OCI-M1 (cell line): ENCODE measurements around the gene MAGEA8.
"Not testable (repeated sequence)": the region's sequence is repeated elsewhere in the genome, so short reads cannot be mapped to it uniquely, and the experiment has no call there.

Experiments
- DNase-seq: peaks from one replicate; lab custom pipeline; 2025; lab: John Stamatoyannopoulos, UW

The MAGEA8 gene, protein sequence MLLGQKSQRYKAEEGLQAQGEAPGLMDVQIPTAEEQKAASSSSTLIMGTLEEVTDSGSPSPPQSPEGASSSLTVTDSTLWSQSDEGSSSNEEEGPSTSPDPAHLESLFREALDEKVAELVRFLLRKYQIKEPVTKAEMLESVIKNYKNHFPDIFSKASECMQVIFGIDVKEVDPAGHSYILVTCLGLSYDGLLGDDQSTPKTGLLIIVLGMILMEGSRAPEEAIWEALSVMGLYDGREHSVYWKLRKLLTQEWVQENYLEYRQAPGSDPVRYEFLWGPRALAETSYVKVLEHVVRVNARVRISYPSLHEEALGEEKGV

DNA sequence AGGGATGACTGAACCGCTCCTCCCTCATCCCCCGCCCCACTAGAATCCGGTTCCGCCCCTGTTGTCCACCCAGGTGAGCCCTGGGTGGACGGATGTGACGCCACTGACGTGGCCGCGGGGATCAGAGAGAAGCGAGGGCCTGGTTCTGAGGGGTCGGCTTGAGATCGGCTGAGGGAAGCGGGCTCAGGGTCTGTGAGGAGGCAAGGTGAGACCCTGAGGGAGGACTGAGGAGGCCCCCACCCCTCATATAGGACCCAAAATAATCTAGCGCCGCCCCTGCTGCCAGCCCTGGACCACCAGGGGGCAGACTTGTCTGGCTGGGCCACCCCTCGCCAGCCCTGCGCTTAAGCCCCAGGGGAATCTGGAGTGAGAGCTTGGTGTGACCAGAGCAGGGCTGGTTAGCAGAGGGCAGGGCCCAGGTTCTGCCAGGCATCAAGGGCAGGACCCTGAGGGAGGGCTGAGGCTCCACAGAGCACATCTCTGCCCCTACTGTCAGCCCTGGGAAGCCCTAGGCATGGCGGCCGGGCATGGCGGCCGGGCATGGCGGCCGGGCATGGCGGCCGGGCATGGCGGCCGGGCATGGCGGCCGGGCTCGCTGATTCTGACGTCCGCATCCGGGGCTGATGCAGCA, at the start of gene MAGEA8:
Gene MAGEA8 (plus strand): TSS at position 103 of the 631 bp plus-strand sequence. CDS start 3,090 bp downstream, outside the sequence.
- DNase-seq: no peak

DNA sequence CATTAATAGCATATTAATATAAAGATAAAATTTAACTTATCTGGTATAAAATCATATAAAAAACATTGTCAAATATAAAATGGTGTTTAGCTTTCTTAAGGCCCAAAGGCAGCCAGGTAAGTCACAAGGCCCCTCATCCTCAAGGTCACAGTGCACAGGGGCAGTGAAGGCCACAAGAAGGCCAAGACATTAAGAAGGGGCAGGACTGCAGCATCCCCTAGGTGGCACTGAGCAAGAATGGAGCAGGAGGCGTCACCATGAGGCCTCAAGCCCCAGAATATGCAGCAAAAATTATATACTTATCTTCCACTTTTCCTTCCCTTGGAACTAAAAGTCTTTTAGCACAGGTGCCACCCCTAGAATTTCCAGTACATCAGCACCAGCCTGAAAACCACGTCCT, 49.5 kb upstream of the MAGEA8 start:
- DNase-seq: no peak

DNA sequence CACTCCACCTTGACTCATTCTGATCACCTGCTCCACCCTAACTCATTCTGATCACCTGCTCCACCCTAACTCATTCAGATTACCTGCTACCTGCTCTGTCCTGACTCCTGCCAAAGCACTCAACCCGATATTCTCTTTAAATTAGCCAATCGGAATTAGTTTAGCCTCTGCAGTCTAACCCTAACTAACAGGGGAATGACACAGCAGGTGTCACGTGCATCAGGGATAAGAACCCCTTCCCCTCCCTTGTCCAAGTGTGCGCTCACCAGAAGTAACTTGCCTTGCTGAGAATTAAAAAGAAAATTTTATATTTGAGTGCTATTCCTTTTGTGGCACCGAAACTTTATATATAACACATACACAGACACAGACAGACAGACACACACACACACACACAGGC, 44.3 kb upstream of the MAGEA8 start:
- not testable (repeated sequence) for DNase-seq

DNA sequence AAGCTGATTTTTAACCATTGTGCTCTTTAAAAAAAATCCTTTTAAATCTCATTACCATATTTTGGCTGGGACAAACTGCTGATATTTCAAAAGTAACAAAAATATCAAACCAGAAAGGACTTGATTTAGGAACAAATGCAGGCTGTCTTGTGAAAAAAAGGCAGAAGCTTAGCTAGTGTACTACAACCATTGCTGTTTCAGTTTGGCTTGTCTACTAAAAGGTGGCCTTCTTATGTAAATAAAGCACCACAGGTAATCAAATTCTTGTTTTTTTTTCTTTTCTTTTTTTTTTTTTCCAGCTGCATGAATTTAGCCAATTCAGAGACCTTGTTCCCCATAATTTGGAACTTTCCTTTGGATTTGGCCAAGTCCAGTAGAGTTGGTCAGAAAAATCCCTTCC, 43.8 kb upstream of the MAGEA8 start:
- no peak for DNase-seq

DNA sequence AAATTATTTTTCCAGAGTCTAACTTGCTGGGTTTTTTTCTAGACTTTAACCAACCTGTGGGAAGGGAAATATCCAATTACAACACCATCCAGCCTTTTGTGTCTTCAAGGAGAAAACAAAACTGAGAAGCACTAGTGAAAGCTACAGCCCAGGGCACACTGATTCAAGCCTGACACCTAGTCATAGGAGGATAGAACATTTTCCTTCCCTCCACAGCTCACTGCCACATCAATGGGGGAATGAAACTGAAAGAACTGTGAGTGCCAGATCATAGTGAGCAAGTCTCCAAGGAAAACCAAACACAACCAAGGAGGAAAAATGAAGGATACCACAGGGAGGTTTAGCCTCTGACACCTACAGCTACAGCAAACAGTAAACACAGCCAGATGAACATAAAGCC, 43.3 kb upstream of the MAGEA8 start:
- no peak for DNase-seq

DNA sequence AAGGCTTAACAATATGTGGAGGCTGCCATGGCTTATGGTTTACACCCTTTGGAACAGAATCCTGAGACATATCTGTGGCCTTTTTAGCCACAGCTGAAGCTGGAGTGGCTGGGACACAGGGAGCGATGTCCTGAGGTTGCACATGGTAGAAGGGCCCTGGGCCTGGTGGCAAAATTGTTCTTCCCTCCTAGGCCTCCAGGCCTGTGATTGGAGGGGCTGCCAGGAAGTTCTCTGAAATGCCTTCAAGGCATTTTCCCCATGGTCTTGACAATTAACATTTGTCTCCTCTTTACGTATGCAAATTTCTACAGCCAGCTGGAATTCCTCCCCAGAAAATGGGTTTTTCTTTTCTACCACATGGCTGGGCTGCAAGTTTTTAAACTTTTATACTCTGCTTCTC, 39.1 kb upstream of the MAGEA8 start:
- DNase-seq: no peak

DNA sequence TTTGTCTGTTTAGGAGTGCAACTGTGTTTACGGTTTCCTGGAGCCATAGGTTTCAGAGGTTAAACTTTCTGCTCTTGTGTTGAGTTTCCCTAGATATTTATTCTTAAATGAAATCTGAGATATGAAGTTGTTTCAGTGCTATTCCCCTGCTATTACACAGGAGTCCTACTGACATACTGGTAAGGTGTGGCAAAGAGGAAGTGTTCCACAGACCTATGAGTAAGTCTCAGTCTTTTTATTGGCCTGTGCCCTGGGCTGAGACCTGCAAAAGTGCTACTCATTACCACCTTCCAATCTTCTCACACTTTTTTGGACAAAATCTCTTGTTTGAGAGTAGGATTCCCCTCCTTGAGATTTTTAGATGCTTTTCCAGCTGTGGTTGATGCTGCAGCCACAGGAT, 35.6 kb upstream of the MAGEA8 start:
- DNase-seq: no peak

DNA sequence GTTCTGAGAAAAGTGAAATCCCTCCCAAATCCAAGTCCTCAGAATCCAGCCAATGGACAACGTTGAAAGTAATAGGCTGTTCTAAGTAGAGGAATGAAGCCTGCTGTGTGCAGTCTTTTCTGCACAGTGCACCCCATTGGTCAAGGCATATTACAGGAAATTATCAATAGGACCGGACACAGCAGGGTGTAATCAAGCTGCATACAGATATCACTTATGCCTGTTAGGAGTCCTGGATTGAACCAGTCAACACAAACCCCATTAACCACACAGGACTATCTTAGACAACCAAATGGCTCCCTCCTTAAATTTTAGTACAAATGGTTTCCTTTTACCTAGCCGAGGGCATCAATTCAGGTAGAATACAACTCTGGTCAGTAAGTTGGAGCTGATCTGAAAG, 34.2 kb upstream of the MAGEA8 start:
- peak; percentile 25 for DNase-seq

DNA sequence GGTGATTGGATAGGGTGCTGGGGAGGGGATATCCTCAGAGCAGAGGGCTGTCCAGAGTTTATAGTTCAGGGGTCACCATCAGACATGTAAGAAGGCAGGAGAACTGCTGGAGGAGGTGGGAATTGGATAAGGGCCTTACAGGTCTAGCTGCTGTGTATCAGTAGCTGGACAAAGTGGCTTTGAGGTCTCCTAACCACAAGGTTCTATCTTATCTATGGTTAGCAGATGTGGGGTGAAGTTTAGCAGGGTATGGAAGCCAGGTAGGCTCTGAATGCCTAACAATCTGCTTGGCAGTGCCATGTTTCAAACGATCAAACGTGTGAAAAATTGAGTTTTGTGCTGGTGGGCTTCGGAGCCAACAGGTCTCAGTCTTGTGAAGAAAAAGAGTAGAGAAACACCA, 32.1 kb upstream of the MAGEA8 start:
- peak; percentile 49 for DNase-seq

DNA sequence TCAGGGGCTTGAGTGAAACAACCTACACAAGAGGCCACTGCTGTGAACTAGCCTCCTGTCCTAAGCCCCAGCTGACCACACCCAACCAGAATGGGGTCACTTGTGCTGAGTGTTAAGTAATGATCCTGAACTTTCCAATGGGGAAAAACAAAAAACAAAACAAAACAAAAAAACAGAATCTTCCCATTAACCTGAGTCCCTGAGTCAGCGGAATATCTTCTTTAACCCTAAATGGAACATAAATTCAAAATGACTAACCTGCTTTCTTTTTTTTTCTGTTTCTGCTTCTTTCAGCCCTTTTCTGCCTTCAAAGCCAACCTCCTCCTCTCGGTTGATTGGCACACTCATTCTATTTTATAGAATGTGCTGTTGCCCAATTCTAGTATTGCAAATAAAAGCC, 31.2 kb upstream of the MAGEA8 start:
- DNase-seq: no peak

DNA sequence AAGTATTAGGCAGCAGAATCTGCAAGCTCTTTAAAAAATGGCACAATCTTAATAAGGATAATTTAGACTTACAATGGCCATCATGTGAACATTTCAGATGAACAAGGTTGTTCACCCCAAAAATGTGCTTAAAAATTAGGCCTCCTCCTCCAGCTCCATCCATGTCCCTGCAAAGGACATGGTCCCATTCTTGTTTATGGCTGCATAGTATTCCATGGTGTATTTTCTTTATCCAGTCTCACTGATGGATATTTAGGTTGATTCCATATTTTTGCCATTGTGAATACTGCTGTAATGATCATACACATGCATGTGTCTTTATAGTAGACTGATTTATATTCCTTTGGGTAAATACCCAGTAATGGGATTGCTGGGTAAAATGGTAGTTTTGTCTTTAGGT, 29.1 kb upstream of the MAGEA8 start:
- DNase-seq: no peak

DNA sequence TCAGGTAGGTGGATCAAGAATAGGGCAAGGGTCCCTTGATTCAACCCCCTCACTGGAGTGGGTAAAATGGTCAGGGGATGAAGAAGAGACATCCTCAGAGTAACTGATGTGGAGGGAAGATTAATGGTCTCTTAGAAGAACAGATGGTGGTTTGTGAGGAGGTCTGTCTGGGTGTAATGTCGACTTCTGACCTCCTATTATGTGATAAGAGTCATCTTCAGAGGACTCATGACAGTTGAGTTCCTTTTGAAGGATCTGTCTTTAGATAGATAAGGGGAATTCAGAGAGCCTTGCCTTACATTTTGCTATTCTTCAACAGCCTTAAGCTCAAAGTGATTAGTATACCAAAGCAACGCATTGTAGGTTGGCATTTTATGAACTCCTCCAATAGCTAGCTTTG, 27.1 kb upstream of the MAGEA8 start:
- DNase-seq: peak; percentile 77

DNA sequence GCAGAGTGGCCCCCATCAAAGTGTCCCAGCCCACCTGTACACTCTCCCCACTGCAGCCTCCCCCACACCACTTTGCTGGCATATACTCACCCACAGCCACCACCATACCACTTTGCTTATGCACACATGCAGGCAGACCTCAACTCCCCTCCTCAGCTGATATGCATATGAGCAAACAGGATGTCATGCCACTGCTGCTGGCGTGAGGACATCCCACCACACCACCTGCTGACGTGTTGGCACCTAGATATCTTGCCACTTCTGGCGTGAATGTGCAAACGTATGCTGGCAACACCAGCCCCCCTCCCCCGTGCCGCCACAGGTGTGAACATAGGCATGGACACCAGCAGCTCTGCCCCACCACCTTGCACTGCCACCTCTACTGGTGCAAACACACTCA, 22.4 kb upstream of the MAGEA8 start:
- no peak for DNase-seq

DNA sequence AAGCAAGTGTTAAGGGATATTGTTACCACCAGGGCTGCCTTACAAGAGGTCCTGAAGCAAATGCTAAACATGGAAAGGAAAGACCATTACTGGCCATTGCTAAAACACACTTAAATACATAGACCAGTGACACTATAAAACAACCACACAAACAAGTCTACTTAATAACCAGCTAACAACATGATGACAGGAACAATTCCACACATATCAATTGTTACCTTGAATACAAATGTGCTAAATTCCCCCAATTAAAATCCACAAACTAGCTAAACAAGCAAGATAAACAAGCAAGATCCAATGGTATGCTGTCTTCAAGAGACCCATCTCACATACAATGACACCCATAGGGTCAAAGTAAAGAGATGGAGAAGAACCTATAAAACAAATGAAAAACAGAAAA, 20.5 kb upstream of the MAGEA8 start:
- no peak for DNase-seq

DNA sequence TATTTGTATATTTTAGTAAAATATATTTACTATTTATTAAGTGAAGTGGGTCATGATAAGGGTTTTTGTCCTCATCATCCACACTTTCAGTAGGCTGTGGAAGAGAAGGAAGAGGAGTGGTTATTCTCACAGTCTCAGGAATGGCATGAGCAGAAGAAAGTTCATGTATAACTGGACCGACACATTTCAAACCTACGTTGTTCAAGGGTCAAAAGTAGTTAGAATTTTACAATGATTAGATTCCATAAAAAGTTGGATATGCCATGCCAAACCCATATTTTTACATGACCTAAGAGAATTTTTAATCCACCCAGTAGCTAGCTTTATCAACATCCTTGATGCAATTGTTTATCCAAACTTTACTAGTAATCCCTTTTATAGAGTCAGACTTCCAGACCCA, 15.6 kb upstream of the MAGEA8 start:
- DNase-seq: no peak

DNA sequence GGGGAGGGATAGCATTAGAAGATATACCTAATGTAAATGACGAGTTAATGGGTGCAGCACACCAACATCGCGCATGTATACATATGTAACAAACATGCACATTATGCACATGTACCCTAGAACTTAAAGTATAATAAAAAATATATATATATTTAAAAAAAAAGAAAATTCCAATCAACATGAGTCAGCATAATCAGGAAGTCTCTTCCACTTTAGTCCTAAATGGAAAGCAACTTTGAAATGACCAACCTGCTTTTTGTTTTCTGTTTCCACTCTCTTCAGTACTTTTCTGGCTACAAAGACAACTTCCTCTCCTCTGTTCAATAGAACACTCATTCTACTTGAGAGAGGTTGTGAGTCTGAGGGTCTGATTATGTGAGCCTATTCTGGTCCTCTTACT, 13.5 kb upstream of the MAGEA8 start:
- DNase-seq: no peak

DNA sequence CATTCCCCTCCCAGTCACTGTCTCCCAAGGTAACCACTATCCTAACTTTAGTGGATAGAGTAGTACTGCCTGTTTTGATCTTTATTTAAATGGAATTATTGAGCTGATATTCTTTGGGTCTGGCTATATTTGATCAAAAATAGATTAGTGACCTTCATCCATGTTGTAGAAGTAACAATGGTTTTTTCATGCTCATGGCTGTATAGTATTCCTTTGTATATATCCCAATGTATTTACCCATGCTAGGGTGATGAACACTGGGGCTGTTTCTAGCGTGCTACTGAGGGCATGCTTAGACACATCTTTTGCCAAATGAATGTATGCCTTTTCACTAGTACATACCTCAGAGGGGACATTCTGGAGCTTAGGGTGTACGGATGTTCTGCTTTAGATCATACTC, 10.1 kb upstream of the MAGEA8 start:
- no peak for DNase-seq

DNA sequence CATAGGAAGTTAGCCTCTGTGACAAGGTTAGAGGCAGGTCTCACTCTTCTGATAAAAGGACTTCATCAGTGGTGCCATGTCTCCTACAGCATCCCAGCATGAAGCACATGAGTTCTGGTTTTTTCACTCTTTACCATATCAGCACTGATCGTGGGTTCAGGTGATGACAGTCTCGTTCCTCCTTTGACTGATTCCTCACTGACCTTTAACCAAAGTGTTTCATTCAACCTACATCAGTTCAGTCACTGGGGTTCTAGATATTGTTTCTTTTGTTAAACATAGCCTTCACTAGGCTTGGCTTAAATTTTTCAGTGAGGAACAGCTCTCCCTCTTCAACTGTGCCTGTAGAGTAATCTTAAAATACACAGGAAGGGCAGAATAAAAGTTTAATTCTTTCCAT, 9.6 kb upstream of the MAGEA8 start:
- DNase-seq: no peak

DNA sequence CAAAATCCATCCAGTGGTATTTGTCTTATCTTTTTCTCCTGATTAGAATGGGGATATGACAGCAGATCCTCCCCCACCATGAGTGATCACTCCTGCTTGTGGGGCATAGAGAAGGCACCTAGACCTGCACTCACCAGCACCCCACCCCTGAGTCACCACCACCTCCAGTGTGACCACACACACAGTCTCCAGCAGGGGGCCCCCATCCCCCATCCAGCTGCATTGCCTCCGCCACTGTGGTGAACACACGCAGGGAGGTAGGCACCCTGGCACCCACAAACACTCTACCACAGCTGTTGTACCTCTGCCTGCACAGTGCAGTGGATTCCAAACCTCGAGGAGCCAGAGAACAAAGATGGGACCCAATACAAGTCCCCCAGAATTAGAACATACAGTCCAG, 9.0 kb upstream of the MAGEA8 start:
- peak; percentile 55 for DNase-seq

DNA sequence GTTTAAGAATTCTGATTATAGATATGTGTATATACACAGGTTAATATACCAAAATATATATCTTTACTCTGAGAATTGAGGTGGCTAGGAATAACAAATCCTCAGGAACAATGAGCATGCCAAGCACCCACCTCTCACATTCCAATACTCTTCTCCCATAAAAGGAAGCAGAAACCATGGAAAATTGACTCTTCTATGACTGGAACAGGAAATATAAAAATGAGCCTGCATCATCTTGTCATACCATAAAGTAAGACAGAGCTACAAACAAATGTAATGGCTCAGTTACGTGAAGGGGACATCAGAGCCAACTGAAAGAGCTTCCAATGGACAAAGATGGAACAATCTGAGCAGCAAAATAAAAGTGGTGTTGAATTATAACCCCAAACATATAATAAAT, 3.8 kb upstream of the MAGEA8 start:
- DNase-seq: no peak

DNA sequence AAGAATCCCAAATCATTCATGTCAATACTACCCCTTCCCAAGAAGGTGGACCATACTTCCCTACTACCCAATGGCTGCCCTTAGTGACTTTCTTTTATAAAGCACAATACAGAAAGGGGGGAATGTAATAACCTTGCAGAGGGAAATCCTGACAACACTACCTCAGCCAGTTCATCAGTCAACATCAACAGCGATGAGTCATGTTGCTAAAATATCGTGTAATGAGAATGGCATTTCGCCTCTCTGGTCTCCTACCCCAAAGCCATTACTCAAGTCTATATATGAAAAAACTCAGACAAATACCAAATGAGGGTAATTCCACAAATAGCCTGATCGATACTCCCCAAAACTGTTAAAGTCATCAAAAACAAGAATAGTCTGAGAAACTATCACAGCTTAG, 3.3 kb upstream of the MAGEA8 start:
- no peak for DNase-seq

DNA sequence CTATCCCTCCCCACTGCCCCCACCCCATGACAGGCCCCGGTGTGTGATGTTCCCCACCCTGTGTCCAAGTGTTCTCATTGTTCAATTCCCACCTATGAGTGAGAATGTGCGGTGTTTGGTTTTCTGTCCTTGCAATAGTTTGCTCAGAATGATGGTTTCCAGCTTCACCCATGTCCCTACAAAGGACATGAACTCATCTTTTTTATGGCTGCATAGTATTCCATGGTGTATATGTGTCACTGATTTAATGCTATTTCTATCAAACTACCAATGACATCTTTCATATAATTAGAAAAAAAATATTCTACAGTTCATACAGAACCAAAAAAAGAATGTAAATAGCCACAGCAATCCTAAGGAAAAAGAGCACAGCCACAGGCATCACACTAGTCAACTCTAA, 9.8 kb downstream of the MAGEA8 start:
- not testable (repeated sequence) for DNase-seq

DNA sequence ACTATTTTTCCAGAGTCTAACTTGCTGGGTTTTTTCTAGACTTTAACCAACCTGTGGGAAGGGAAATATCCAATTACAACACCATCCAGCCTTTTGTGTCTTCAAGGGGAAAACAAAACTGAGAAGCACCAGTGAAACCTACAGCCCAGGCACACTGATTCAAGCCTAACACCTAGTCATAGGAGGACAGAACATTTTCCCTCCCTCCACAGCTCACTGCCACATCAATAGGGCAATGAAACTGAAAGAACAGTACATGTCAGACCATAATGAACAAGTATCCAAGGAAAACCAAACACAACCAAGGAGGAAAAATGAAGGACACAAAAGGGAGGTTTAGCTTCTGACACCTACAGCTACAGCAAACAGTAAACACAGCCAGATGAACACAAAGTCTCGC, 17.6 kb downstream of the MAGEA8 start:
- no peak for DNase-seq
